Measurements from ENCODE around the gene AACS. TPM values are rescaled to one million over a fixed set of nuclear protein-coding genes. Genes with fewer than 3 reads are reported as not detected.

The AACS gene
- total and polyA plus RNA-seq, 10 donors: 5.1 to 18.9 (median 11.4) TPM

GRCh38 chr12:125018356-125018755 lies 46.9 kb upstream of the AACS start:
- no peak for DNase-seq
- TF ChIP-seq POLR2AphosphoS5 (IDR thresholded peaks at IDR 0.05) (no peak), CTCF (IDR thresholded peaks at IDR 0.05 in 8 of 11, conservative IDR thresholded peaks at IDR 0.05 in 3 of 11) (no peak), POLR2A (IDR thresholded peaks at IDR 0.05) (no peak)
- H3K27ac ChIP-seq: no peak overlapping the region
- H3K27me3 ChIP-seq (replicated peaks in 1 of 7): no peaks in the 10 kb centered on the region
- no peaks in the 10 kb centered on the region for H3K4me1 ChIP-seq
- intact Hi-C loops (cut with DNase I; ENCODE audit: low total_unique reads): no loop called here
- H3K36me3 ChIP-seq: peaks cover 0 to 63% (median 23%) of the 10 kb centered on the region in 6 donors
- WGBS, 5 donors: 90 to 96% (median 92%) methylated on average over 11 of the region's 11 CpGs
- peaks cover 0 to 4% (median 0%) of the 10 kb centered on the region in 8 donors for H3K9me3 ChIP-seq
- H3K4me3 ChIP-seq: no peak overlapping the region

GRCh38 chr12:125021096-125021495 lies 44.1 kb upstream of the AACS start:
- intact Hi-C loops (cut with DNase I; ENCODE audit: low total_unique reads): no loop called here
- Histone ChIP-seq H3K27ac (no peak overlapping the region), H3K27me3 (replicated peaks in 1 of 7) (no peaks in the 10 kb centered on the region), H3K9me3 (peaks cover 0 to 4% (median 0%) of the 10 kb centered on the region in 8 donors), H3K4me1 (no peaks in the 10 kb centered on the region), H3K36me3 (peaks cover 0 to 53% (median 7%) of the 10 kb centered on the region in 6 donors), H3K4me3 (no peak overlapping the region)
- TF ChIP-seq CTCF (IDR thresholded peaks at IDR 0.05 in 8 of 11, conservative IDR thresholded peaks at IDR 0.05 in 3 of 11) (no peak), POLR2AphosphoS5 (IDR thresholded peaks at IDR 0.05) (no peak), POLR2A (IDR thresholded peaks at IDR 0.05) (no peak)
- WGBS, 5 donors: 90 to 99% (median 97%) methylated on average over 7 to 9 of the region's 9 CpGs
- no peak for DNase-seq

- Histone ChIP-seq H3K4me3 (no peak overlapping the region), H3K4me1 (no peaks in the 10 kb centered on the region), H3K9me3 (peaks cover 0 to 4% (median 0%) of the 10 kb centered on the region in 8 donors), H3K27ac (no peak overlapping the region), H3K36me3 (peaks cover 0 to 56% (median 7%) of the 10 kb centered on the region in 6 donors), H3K27me3 (replicated peaks in 1 of 7) (no peaks in the 10 kb centered on the region)
- no peak for TF ChIP-seq CTCF (IDR thresholded peaks at IDR 0.05 in 8 of 11, conservative IDR thresholded peaks at IDR 0.05 in 3 of 11)
- TF ChIP-seq POLR2AphosphoS5 (IDR thresholded peaks at IDR 0.05): no peak
- TF ChIP-seq POLR2A (IDR thresholded peaks at IDR 0.05): no peak
- WGBS, 5 donors: 79 to 91% (median 86%) methylated on average over 5 of the region's 5 CpGs
- intact Hi-C loops (cut with DNase I; ENCODE audit: low total_unique reads): no loop called here
- DNase-seq: no peak
Observed at GRCh38 chr12:125021771-125022170, 43.5 kb upstream of the AACS start.

GRCh38 chr12:125023065-125023464 lies 42.2 kb upstream of the AACS start:
- DNase-seq: no peak
- Histone ChIP-seq H3K36me3 (peaks cover 0 to 52% (median 6%) of the 10 kb centered on the region in 6 donors), H3K4me1 (no peaks in the 10 kb centered on the region), H3K27me3 (replicated peaks in 1 of 7) (no peaks in the 10 kb centered on the region), H3K9me3 (peaks cover 0 to 4% (median 0%) of the 10 kb centered on the region in 8 donors), H3K4me3 (no peak overlapping the region), H3K27ac (no peak overlapping the region)
- intact Hi-C loops (cut with DNase I; ENCODE audit: low total_unique reads): no loop called here
- WGBS, 5 donors: 93 to 100% (median 95%) methylated on average over 2 of the region's 2 CpGs
- TF ChIP-seq CTCF (IDR thresholded peaks at IDR 0.05 in 8 of 11, conservative IDR thresholded peaks at IDR 0.05 in 3 of 11): no peak
- TF ChIP-seq POLR2AphosphoS5 (IDR thresholded peaks at IDR 0.05): no peak
- TF ChIP-seq POLR2A (IDR thresholded peaks at IDR 0.05): no peak

Data from spleen (tissue), 11 donors.